ENCODE measurements around the gene CERS1.

GRCh38 chr19:18865973-18866799, 29.8 kb downstream of the CERS1 start:
- TF ChIP-seq CTCF (IDR thresholded peaks at IDR 0.05; ENCODE audit: low read length) = peak; percentile 96
- no peak for TF ChIP-seq EZH2 (IDR thresholded peaks at IDR 0.05; ENCODE audit: borderline replicate concordance, low read length)

Data from OCI-LY1 (cell line).